H4 (cell line): Measurements from ENCODE around the gene H1-8. TPM values are rescaled to one million over a fixed set of nuclear protein-coding genes. Genes with fewer than 3 reads are reported as not detected.

Experiments
- DNase-seq: peaks from one replicate; pipeline ENCODE4 v3.0.0-alpha.2; 2015; ENCODE audit warnings: low spot score
- total RNA-seq: library from RNA; depleted of rRNA; stranded (reverse); fragments of >200 nt; shearing (Covaris generic); gene quantifications from 2 replicates; pipeline ENCODE4 v1.2.3, GENCODE V29; 2014; rRNA removed

H1-8 gene
- total RNA-seq, 1 experiment from 2014 or later = not detected

GRCh38 chr3:129592381-129593131 is 49.6 kb downstream of the H1-8 start:
- DNase-seq = no peak

DNA sequence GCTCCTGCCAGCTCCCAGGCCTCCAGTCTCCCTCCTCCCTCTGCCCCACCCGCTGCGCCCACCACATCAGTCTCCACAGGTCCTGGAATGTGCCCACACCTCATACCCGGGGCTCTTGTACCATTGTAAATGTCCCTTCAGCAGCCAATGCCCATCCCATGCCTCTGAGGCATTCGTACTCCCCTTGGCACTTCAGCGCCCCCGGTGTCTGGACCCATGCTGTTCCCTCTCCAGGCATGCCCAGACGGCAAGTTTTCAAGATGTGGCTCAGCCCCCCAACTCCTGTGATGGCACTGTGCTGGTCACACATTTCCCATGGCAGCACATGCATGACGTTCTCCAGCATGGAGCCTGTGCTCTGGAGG is 50.2 kb downstream of the H1-8 start:
- no peak for DNase-seq

- no peak for DNase-seq
Measured at GRCh38 chr3:129593595-129594339, 50.8 kb downstream of the H1-8 start.

DNA sequence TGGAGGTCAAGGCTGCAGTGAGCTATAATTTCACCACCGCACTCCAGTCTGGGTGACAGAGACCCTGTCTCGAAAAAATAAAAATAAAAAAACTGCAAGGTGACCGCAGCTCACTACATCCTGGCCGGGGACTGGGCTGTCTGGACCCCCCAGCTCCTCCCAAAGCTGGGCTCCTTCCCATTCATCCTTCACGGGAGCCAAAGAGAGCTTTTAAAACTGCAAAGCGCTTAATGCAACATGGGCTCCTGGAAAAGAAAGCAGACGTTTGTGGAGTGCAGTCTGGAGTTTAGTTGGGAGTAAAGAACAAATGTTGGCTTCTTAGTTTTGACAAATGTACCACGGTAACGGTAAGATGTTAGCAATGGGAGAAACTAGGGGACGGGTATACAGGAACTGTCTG is 51.4 kb downstream of the H1-8 start:
- no peak for DNase-seq

DNA sequence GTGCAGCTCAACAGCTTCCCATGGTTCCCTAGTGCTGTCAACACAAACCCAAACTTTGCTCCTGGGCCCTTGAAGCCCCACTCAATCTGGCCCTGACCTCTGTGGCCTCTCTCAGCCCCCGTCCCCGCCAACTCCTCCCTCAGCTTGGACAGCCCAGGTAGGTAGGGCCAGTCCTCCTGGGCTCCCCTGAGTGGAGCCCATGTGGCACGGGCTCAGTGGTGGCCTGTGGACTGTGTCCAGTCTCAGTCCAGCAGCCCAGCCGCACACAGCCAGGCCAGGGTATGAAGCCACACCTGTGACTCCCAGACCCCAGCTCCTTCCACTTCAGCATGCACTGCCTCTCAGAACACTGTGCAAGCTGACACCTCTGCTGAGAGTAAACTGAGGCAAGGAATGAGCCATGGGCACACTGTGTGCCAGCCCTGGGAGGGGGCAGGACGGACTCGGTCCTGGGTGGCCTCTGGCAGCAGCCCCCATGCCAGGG is 52.0 kb downstream of the H1-8 start:
- DNase-seq = no peak

DNA sequence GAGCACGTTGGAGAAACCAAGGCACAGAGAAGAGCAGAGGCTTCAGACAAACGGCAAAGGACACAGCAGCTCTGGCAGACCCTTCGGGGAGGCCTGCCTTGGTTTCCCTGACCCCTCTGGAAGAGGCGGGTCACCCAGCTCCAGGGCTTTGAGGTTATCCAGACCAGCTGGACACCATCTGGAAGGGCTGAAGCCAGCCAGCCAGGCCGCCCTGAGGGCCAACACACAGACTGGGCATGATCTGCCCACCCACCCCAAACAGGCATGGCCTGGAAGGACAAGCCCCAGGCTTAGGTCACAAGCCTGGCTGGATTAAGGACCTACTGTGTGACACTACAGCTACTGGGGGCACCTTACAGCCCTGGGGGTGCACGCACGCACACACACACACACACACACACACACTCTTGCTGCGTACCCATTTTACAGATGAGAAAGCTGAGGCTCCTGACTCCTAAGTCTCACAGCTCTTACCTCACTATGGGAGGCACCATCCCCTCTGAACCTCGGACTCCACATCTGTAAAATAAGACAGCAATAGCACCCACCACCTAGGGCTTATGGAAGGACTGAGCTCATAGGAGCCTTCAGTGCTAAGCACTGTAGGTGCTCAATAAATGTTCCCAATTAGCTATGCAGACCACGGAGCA is 52.7 kb downstream of the H1-8 start:
- DNase-seq = no peak

DNA sequence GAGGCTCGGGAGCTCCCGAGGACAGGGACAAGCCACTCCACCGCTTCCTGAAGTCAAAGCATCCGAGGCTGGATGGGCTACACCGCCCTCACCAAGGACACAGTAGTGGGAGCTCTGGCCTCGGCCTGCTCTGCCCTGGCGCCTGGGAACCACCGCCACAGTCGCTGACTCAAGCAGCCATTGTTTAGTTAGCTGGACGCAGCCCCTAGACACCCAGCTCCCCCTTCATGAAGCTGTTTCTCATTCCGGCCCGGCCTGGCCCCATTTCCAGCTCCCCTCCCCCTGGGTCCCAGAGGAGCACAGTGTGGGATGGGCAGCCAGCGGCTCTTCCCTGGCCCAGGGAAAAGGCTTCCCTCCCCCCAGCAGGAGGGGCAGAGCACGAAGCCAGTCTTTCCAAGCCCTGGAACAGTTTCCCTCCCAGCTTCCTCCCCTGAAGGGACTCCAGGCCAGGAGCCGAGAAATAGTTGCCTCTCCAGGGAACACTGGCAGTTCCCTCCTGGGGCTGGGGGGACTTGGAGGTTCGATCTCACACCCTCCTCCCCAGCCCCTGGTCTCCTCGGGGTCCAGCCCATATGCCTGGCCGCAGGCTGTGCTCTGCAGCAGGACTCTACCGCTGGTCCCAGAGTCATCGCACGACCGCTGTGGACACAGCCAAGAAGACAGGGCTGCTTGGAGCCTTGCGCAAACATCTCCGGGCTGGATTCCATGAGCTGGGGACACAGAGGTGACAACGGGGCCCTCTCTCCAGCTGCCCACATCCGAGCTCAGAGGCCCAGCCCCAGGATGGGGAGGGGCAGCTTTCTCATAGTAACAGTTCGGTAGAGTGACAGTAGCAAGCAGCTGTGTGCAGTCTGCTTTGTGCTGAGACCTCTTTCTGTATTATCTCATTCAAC is 53.5 kb downstream of the H1-8 start:
- DNase-seq = peak; percentile 89

- DNase-seq = no peak
Measured at GRCh38 chr3:129597087-129597999, 54.4 kb downstream of the H1-8 start.

DNA sequence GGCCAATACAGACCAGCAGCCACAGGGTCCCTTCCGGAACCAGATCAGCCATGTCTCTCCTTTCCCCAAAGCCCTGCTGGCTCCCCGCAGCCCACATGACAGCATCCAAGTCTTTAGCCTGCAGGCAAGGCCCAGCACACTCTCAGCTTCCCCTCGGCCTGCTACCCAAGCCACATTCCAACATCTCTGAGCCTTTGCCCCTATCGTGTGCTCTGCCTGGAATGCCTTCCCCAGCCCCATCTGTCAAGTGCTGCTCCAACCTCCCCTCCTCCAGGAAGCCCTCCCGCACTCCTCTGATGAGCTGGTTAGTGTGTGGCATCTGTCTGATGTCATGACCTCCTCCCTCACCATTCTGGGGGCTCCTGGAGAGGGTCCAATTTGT is 55.0 kb downstream of the H1-8 start:
- no peak for DNase-seq

GRCh38 chr3:129598484-129598883 is 55.5 kb downstream of the H1-8 start:
- DNase-seq = no peak

DNA sequence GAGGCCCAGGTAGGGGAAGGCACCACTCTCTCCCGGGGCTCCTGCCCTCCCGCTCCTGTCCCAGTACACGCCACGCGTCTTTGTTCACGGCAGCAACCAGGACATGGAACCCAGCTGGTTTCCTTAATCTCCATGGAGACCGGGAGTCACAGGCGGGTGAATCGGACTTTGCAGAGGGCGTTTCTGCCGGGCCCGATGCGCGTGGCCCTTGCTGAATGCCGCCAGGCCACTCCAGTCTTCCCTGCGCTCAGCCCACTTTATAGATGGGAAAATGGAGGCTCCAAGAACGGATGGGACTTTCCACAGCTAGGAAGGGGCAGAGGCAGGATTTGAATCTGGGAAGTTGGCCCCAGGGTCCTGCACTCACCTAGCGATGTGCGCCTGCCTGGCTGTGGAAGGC is 56.1 kb downstream of the H1-8 start:
- DNase-seq = no peak

GRCh38 chr3:129599607-129600006 is 56.6 kb downstream of the H1-8 start:
- peak; percentile 52 for DNase-seq

GRCh38 chr3:129600348-129600747 is 57.4 kb downstream of the H1-8 start:
- no peak for DNase-seq

Other genes starting within 250 kb of the H1-8 start
- gene EFCAB12, start 114.5 kb upstream of the H1-8 start, total RNA-seq = 0.06 TPM in 1 of 2 replicates, not detected in the other
- 35.4 and 40.5 TPM in 2 replicates for gene MBD4, start 103.2 kb upstream of the H1-8 start, total RNA-seq
- gene IFT122, start 103.0 kb upstream of the H1-8 start, total RNA-seq = 12.4 and 23.6 TPM in 2 replicates
- not detected in 2 replicates for gene RHO, start 14.5 kb upstream of the H1-8 start, total RNA-seq
- gene PLXND1, start 63.5 kb downstream of the H1-8 start, total RNA-seq = 40.4 and 65.3 TPM in 2 replicates